GM10266 (cell line): ENCODE results near the gene INAVA.

Source experiments
- DNase-seq: peaks from one replicate; pipeline ENCODE4 v3.0.0; 2012; ENCODE audit errors: extremely low spot score
- TF ChIP-seq, protein P1 (sequence below): IDR thresholded peaks from 2 replicates; pipeline ENCODE4 v1.5.1; 2012; ENCODE audit warnings: mild to moderate bottlenecking, low read depth; ENCODE audit not compliant: control insufficient read depth, insufficient read depth; ENCODE audit errors: missing control alignments

The INAVA gene

DNA sequence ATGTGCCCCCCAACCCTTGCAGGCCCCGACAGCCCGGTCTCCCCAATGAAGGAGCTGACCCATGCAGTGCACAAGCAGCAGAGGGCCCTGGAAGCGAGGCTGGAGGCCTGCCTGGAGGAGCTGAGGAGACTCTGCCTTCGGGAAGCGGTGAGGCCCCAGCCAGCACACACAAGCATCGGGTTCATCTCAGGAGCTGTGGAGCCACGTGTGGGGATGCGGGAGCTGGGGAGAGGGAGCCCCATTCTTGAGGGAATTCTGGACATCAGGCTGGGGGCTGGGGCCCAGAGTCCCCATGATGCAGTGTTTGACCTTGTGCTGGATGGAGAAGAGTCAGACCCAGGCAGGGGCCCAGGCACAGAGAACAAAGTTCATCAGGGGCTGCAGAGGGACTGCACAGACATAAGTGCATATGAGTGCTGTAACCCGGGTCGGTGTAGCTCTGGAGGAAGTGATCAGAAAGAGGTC lies 4.8 kb downstream of the INAVA start:
- no peak for DNase-seq

DNA sequence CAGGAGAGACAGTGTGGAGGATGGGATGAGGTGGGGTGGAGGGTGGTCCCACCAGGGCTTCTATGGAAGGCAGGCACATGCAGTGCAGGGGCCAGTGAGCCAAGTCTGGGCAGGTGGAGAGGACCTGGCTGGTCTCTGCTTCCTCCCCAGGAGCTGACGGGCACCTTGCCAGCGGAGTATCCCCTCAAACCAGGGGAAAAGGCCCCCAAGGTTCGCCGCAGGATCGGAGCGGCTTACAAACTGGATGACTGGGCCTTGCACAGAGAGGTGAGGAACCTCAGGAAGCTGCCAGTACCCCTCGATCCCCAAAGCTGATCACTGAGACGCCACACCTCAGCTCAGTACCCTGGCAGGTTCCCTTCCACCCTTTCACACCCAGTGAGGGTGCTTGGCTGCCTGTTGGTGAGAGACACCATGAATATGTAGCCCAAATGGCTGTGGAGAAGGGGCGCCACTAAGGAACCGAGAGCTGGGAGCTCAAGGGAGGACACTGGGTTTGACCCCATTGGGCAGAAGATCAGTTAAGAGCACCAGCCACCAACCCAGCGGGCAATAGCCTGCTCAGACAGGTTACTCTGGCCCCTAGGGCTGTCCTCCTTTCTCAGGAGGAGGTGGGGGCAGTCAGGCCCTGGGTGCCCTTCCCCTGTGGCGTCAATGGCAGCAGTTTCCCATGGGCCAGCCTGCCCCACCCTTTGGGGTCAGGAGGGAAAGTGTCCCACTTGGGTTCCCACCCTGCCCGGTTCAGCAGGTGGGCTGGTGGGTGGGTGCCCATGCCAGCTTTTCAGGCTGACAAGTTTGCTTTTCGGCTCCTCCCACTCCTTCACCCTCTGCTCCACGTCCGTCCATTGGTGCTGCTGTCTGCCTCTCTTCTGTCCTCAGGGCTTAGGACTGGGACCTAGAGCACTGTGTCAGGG lies 5.5 kb downstream of the INAVA start:
- DNase-seq = no peak
- TF ChIP-seq, protein P1, sequence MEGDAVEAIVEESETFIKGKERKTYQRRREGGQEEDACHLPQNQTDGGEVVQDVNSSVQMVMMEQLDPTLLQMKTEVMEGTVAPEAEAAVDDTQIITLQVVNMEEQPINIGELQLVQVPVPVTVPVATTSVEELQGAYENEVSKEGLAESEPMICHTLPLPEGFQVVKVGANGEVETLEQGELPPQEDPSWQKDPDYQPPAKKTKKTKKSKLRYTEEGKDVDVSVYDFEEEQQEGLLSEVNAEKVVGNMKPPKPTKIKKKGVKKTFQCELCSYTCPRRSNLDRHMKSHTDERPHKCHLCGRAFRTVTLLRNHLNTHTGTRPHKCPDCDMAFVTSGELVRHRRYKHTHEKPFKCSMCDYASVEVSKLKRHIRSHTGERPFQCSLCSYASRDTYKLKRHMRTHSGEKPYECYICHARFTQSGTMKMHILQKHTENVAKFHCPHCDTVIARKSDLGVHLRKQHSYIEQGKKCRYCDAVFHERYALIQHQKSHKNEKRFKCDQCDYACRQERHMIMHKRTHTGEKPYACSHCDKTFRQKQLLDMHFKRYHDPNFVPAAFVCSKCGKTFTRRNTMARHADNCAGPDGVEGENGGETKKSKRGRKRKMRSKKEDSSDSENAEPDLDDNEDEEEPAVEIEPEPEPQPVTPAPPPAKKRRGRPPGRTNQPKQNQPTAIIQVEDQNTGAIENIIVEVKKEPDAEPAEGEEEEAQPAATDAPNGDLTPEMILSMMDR = no peak

More for the DNA sequence above, 4.8 kb downstream of the INAVA start:
- TF ChIP-seq, protein P1 = no peak

DNA sequence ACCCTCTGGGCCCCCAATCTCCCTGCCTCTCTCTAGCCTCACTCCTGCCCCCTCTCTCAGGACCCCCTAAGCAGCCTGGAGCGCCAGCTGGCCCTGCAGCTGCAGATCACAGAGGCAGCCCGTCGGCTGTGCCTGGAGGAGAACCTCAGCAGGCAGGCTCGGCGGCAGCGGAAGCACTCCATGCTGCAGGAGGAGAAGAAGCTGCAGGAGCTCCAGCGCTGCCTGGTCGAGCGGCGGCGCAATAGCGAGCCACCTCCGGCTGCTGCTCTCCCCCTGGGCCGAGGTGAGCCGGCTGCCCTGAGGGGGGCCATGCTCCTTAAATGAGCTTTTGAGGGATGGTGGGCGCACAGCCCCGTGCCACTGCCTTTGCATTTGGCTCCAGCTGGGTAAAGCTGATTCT lies 6.2 kb downstream of the INAVA start:
- DNase-seq = no peak
- TF ChIP-seq, protein P1 = no peak

DNA sequence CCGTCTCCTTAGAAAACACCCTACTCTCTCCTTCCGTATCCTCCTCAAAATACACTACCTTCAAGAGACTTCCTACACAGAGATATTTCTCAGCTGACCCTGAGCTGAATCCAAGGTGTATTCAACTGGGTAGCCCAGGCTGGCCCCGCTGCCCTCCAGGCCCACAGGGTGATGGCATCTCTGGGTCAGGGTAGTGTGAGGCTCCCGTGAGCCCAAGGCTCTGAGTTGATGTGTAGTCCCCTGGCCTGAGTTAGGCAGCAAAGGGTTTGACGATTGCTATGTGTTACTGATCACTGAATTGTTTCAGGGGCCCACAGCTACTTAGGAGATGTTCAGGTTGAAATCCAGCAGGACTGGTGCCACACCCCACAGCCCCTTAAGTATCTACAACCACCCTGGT lies 6.7 kb downstream of the INAVA start:
- no peak for DNase-seq
- TF ChIP-seq, protein P1 = no peak

DNA sequence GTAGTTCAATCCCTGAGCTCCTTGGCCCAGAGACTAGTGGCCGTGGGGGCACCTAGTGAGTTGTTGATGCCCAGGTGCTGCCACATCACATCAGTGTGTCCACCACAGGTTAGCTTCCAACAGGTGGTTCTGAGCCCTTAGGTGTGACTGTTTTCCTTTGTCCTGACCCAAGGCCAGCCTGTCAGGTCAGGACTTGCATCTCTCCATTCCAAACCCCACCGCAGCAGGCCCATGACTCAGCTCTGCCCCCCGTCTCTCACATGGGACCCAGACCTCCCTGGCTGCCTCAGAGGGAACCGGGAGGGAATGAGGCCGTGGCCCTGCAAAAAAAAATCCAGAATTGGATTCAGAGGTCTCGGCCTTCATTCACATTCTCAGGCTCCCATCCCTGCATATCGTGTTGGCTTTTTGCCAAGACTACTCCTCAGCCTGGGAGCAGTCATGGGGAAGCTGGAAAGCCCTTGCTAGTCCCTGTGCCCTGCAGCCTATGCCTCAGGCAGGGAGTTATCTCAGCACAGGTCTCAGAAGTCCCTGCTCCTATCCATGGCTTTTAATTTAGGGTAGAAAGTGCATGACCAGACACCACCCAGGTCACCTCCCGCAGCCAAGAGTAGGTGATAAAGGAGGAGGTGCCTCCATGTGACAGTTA lies 7.2 kb downstream of the INAVA start:
- DNase-seq = no peak
- TF ChIP-seq, protein P1 = no peak

DNA sequence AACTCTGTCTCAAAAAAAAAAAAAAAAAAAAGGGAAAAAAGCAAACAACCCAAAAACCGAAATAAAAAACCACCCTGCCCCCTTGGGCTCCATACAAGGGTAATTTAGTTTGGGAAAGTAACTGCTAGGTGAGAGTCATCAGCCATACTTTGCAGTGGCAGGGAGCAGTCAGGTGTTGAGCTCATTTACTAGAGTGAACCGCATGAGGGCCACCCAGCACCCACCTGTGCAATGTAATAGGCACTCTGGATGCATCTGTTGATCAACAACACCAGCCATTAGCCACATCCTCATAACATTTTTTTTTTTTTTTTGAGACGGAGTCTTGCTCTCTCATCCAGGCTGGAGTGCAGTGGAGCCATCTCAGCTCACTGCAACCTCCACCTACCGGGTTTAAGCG lies 9.1 kb downstream of the INAVA start:
- TF ChIP-seq, protein P1 = no peak
- no peak for DNase-seq

DNA sequence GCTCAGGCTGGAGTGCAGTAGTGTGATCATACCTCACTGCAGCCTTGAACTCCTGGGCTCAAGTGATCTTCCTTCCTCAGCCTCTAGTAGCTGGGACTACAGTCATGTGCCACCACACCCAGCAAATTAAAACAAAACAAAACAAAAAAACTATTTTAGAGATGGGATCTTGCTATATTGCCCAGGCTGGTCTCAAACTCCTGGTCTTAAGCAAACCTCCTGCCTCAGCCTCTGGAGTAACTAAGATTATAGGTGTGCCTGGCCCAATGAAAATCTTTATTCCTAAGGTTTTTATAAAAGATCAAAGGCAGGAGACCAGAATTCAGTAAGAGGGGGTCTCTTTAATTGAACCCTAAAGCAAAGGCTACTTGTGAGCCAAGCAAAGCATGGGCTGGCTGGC lies 10.1 kb downstream of the INAVA start:
- TF ChIP-seq, protein P1 = no peak
- no peak for DNase-seq
